Measurements from ENCODE around the gene MCM3AP. TPM values are rescaled to one million over a fixed set of nuclear protein-coding genes. Genes with fewer than 3 reads are reported as not detected.

Gene MCM3AP
- polyA plus RNA-seq, 1 experiment = 31.6 TPM

- TF ChIP-seq CTCF (IDR thresholded peaks at IDR 0.05; ENCODE audit: insufficient read depth, low read depth, low read length) = no peak
- H3K36me3 ChIP-seq (ENCODE audit: control insufficient read depth, insufficient read depth, low read length) = no peaks in the 10 kb centered on the region
- H3K4me3 ChIP-seq (ENCODE audit: low read depth, low read length) = no peak overlapping the region
- DNase-seq (ENCODE audit: low read depth) = no peak
- CTCF ChIA-PET = no interaction called here
- POLR2A ChIA-PET = no interaction called here
- H3K27me3 ChIP-seq (ENCODE audit: control insufficient read depth, insufficient read depth, low read length) = no peaks in the 10 kb centered on the region
These were observed 13.8 kb upstream of the MCM3AP start for GRCh38 chr21:46299167-46299566.

- no peak for DNase-seq (ENCODE audit: low read depth)
- 0 out of 2 replicates have a peak overlapping the region, but pooled peaks have one; percentile 5 for H3K4me3 ChIP-seq (ENCODE audit: low read depth, low read length)
- TF ChIP-seq CTCF (IDR thresholded peaks at IDR 0.05; ENCODE audit: insufficient read depth, low read depth, low read length) = no peak
- H3K27me3 ChIP-seq (ENCODE audit: control insufficient read depth, insufficient read depth, low read length) = no peaks in the 10 kb centered on the region
- H3K36me3 ChIP-seq (ENCODE audit: control insufficient read depth, insufficient read depth, low read length) = no peaks in the 10 kb centered on the region
- CTCF ChIA-PET = no interaction called here
- POLR2A ChIA-PET = no interaction called here
These were observed 12.2 kb upstream of the MCM3AP start for GRCh38 chr21:46297338-46298271.

- DNase-seq (ENCODE audit: low read depth) = peak; percentile 67
- H3K4me3 ChIP-seq (ENCODE audit: low read depth, low read length) = no peak overlapping the region
- POLR2A ChIA-PET = no interaction called here
- H3K36me3 ChIP-seq (ENCODE audit: control insufficient read depth, insufficient read depth, low read length) = peaks cover 6% of the 10 kb centered on the region
- H3K27me3 ChIP-seq (ENCODE audit: control insufficient read depth, insufficient read depth, low read length) = no peaks in the 10 kb centered on the region
- no peak for TF ChIP-seq CTCF (IDR thresholded peaks at IDR 0.05; ENCODE audit: insufficient read depth, low read depth, low read length)
- CTCF ChIA-PET = interaction anchor here (0.7 to 1.1 kb wide), 2 partner anchors 90 to 326 kb away, joined by 3 read pairs; no protein-coding TSS in a partner anchor
These were observed 10.8 kb upstream of the MCM3AP start for GRCh38 chr21:46295996-46296752.

GRCh38 chr21:46295177-46295770 is 9.9 kb upstream of the MCM3AP start:
- ChIA-PET CTCF (interaction anchor here (0.7 to 1.1 kb wide), 3 partner anchors 9 to 325 kb away, joined by 3 to 4 read pairs (median 3); partner anchors contain the start of genes MCM3AP and YBEY), POLR2A (no interaction called here)
- Histone ChIP-seq H3K4me3 (ENCODE audit: low read depth, low read length) (no peak overlapping the region), H3K27me3 (ENCODE audit: control insufficient read depth, insufficient read depth, low read length) (no peaks in the 10 kb centered on the region), H3K36me3 (ENCODE audit: control insufficient read depth, insufficient read depth, low read length) (peaks cover 6% of the 10 kb centered on the region)
- no peak for DNase-seq (ENCODE audit: low read depth)
- TF ChIP-seq CTCF (IDR thresholded peaks at IDR 0.05; ENCODE audit: insufficient read depth, low read depth, low read length) = no peak

Data from BJ (cell line).